Nephron progenitor cell (in vitro differentiated cells): ENCODE results near the gene LTBP2.
A peak's percentile ranks its signal among the peaks of the same experiment; 100 is the strongest.

Experiments used
- DNase-seq: peaks from one replicate; pipeline ENCODE4 v3.0.0; 2021
- H3K27ac Mint-ChIP-seq: 2 replicates; pipeline ENCODE4 v1.8.0; 2021; ENCODE audit warnings: mild to moderate bottlenecking, moderate library complexity, mixed read lengths
- H3K27me3 Mint-ChIP-seq: 2 replicates; pipeline ENCODE4 v1.8.0; 2021; ENCODE audit warnings: mild to moderate bottlenecking, low read depth, mixed read lengths; ENCODE audit not compliant: poor library complexity
- H3K36me3 Mint-ChIP-seq: 2 replicates; pipeline ENCODE4 v1.8.0; 2021; ENCODE audit warnings: low read depth, mixed read lengths
- H3K4me1 Mint-ChIP-seq: 2 replicates; pipeline ENCODE4 v1.8.0; 2021; ENCODE audit warnings: mixed read lengths
- H3K4me3 Mint-ChIP-seq: 2 replicates; pipeline ENCODE4 v1.8.0; 2021; ENCODE audit warnings: mild to moderate bottlenecking, moderate library complexity, mixed read lengths
- H3K9me3 Mint-ChIP-seq: 2 replicates; pipeline ENCODE4 v1.8.0; 2021; ENCODE audit warnings: mild to moderate bottlenecking, moderate library complexity, mixed read lengths
- TF ChIP-seq, protein P1 (sequence below): fragments of 200-600 bp; sonication (generic); IDR thresholded peaks from 2 replicates; pipeline ENCODE4 v1.5.0; 2021; ENCODE audit warnings: antibody characterized with exemption

The LTBP2 gene

DNA sequence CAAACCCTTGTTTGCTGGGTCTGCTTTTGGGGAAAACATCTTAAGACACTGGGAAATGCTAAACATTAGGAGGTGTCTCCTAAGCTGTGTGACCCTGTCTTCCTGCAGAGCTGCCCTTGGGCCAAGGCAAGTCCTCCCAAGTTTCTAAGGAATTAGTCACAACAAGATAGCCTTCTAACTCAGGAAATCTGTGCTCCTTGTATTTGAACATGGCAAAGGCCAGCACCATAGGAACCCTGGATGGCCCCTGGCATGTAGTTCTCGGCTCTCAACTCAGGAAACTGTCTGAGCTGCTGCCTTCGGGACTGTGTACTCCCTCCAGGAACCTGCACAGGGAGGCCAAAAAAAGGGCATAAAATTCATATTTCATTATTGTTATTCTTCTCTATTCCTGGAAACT, 37.6 kb upstream of the LTBP2 start:
- peaks cover 7% of the 10 kb centered on the region for H3K27me3 Mint-ChIP-seq
- peaks cover 22% of the 10 kb centered on the region for H3K4me1 Mint-ChIP-seq
- no peak overlapping the region for H3K27ac Mint-ChIP-seq
- TF ChIP-seq, protein P1, sequence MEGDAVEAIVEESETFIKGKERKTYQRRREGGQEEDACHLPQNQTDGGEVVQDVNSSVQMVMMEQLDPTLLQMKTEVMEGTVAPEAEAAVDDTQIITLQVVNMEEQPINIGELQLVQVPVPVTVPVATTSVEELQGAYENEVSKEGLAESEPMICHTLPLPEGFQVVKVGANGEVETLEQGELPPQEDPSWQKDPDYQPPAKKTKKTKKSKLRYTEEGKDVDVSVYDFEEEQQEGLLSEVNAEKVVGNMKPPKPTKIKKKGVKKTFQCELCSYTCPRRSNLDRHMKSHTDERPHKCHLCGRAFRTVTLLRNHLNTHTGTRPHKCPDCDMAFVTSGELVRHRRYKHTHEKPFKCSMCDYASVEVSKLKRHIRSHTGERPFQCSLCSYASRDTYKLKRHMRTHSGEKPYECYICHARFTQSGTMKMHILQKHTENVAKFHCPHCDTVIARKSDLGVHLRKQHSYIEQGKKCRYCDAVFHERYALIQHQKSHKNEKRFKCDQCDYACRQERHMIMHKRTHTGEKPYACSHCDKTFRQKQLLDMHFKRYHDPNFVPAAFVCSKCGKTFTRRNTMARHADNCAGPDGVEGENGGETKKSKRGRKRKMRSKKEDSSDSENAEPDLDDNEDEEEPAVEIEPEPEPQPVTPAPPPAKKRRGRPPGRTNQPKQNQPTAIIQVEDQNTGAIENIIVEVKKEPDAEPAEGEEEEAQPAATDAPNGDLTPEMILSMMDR = no peak
- H3K4me3 Mint-ChIP-seq = no peak overlapping the region
- no peak for DNase-seq
- H3K36me3 Mint-ChIP-seq = no peaks in the 10 kb centered on the region
- no peaks in the 10 kb centered on the region for H3K9me3 Mint-ChIP-seq

DNA sequence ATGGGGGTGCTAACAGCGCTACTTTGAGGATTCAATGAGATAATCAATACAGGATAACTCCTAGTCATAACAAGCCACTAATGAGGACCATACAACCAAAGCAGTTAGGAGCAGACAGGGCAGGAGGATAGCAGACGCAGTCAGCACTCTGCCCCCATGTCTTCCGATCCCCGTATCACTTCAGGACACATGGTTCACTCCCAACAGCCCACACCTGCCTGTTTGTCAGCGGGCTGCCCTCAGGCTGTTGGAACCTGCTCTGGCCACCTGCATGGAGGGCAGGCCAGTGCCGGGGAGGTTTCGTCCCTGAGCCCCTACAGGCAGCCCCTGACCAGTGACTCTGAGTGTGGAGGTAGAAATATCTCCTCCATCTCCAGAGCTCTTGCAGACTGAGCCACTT, 37.1 kb upstream of the LTBP2 start:
- no peak for DNase-seq
- Mint-ChIP-seq H3K4me3 (no peak overlapping the region), H3K4me1 (peaks cover 22% of the 10 kb centered on the region), H3K36me3 (no peaks in the 10 kb centered on the region), H3K27ac (no peak overlapping the region), H3K9me3 (no peaks in the 10 kb centered on the region), H3K27me3 (peaks cover 7% of the 10 kb centered on the region)
- TF ChIP-seq, protein P1 = no peak

DNA sequence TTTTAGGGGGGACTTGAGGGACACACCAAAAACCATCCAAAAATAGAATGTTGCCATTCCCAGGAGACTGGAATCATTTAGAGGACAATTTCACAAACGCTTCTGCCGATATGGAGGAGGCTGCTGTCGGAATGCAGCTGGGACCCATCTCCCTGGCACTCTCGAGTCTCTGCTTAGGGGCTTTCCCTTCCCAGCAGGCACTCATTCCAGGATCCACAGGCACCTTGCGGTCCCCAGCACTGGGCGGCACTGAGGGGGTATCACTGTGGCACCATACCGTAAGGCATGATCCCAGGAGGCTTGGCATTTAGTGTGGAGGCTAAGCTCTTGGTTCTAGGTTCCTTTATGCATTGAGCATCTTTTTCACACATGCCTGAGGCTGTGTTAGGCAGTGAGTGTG, 36.6 kb upstream of the LTBP2 start:
- peaks cover 3% of the 10 kb centered on the region for H3K27me3 Mint-ChIP-seq
- TF ChIP-seq, protein P1 = no peak
- H3K36me3 Mint-ChIP-seq = no peaks in the 10 kb centered on the region
- H3K9me3 Mint-ChIP-seq = no peaks in the 10 kb centered on the region
- peaks cover 22% of the 10 kb centered on the region for H3K4me1 Mint-ChIP-seq
- no peak overlapping the region for H3K4me3 Mint-ChIP-seq
- no peak for DNase-seq
- no peak overlapping the region for H3K27ac Mint-ChIP-seq

DNA sequence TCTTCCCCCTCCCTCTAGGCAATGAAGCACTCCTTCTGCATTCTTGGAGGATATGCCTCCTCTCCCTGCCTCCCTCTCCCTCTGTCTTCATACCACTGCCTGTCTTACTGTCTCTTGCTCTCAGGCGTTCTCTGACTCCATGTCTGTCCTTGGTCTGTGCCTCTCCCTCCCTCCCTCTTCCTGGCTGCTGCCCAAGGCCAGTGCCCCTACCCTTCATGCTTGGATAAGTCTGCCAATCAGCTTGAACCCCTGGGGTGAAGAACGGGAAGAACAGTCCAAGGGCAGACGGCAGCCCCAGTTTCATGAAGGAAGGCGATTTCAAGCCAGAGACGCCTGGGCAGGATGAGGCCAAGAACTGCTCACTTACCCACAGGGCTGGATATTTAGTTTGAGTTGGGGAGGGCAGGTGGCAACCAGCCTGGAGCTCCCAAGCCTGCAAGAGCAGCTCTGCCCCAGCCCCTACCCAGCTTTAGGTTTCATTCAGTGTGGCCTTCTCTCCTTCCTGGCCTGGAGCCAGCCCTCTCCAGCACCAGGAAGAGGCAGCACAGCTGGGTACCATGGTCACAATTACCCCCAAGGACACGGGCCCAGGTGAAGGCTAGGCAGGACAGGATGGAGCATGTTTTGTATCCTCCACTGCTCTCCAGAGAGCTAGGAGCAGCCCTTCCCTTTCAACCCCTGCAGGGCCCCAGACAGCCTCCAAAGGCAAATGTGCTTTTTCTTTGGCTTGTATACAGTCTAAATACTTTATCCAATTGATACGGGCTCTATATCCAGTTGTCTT, 35.8 kb upstream of the LTBP2 start:
- no peak for DNase-seq
- Mint-ChIP-seq H3K36me3 (no peaks in the 10 kb centered on the region), H3K27me3 (peaks cover 6% of the 10 kb centered on the region), H3K4me1 (peaks cover 22% of the 10 kb centered on the region), H3K9me3 (no peaks in the 10 kb centered on the region), H3K27ac (peak overlapping the region; percentile 75), H3K4me3 (no peak overlapping the region)
- TF ChIP-seq, protein P1 = no peak

DNA sequence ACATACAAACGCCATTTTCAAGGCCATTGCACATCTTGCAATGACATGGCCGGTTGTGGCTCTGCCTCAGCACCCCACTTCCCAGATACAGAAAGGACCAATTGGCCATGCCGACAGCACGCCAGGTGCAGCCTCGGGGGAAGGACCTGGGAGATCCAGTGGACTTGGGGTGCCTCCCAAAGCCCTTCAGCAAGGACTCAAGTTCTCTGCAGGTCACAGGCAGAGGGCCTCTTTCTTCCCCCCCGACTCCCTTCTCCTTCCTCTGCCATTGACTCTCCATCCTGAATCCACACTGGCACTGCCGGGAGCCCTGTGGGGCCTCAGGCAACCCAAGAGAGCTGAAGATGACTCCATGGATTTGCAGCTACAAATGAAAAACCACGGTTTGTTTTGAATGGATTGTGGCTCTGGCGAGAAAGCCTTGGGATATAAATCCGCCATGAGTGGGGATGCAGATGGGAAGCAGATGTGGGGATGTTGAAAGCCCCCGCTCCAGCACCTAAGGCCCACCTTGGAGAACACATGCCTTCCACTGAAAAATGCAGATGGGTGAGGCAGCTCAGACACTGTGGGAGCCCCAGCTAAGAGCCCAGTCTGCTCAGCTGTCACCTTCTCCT, 35.1 kb upstream of the LTBP2 start:
- no peaks in the 10 kb centered on the region for H3K9me3 Mint-ChIP-seq

More for the DNA sequence above, 35.1 kb upstream of the LTBP2 start:
- Mint-ChIP-seq H3K4me3 (no peak overlapping the region), H3K27me3 (peaks cover 6% of the 10 kb centered on the region), H3K4me1 (peaks cover 22% of the 10 kb centered on the region), H3K36me3 (no peaks in the 10 kb centered on the region), H3K27ac (peak overlapping the region; percentile 49)
- TF ChIP-seq, protein P1 = no peak
- DNase-seq = no peak
